Testis (tissue), 3 donors: ENCODE data around the gene CYP4F22. TPM values are rescaled to one million over a fixed set of nuclear protein-coding genes. Genes with fewer than 3 reads are reported as not detected.

ENCODE experiments used
- DNase-seq: peaks from one replicate; pipeline ENCODE4 v3.0.0-alpha.2; 2019
- H3K27ac ChIP-seq, 2 donors: fragments of 200-600 bp; sonication (generic); one replicate each; pipeline ENCODE4 v1.5.1; 2019
- H3K27me3 ChIP-seq: fragments of 200-600 bp; sonication (generic); one replicate; pipeline ENCODE4 v1.5.1; 2019
- H3K36me3 ChIP-seq: fragments of 200-600 bp; sonication (generic); one replicate; pipeline ENCODE4 v1.5.1; 2017; ENCODE audit warnings: low read depth; ENCODE audit errors: missing control alignments
- H3K4me1 ChIP-seq: fragments of 200-600 bp; sonication (generic); one replicate; pipeline ENCODE4 v1.5.1; 2019
- H3K4me3 ChIP-seq, 2 donors: fragments of 200-600 bp; sonication (generic); one replicate each; pipeline ENCODE4 v1.5.1; 2017 to 2019
- H3K9me3 ChIP-seq: fragments of 200-600 bp; sonication (generic); one replicate; pipeline ENCODE4 v1.5.1; 2017
- CTCF ChIP-seq, 3 experiments: fragments of 450-650 bp in 2 of 3; fragments of 200-600 bp in 1 of 3; sonication (generic) in 1 of 3; IDR thresholded peaks; one replicate each; pipeline ENCODE4 v1.5.1; 2016 to 2019; ENCODE audit warnings: antibody characterized with exemption in 3 of 3, mild to moderate bottlenecking in 2 of 3, moderate library complexity in 1 of 3
- POLR2A ChIP-seq: fragments of 450-650 bp; IDR thresholded peaks from one replicate; pipeline ENCODE4 v1.6.1; 2017; ENCODE audit warnings: antibody characterized with exemption, mild to moderate bottlenecking, moderate library complexity
- WGBS, 2 donors: methylation state at CpG; one replicate each; pipeline ENCODE4 v1.1.5; 2018; 5-methylcytosine and 5-hydroxymethylcytosine counted together
- intact Hi-C: fragments of 100-400 bp; cut with DNase I; formaldehyde crosslinking; loops from one replicate; pipeline ENCODE4 v1.15.1; 2023; ENCODE audit warnings: low total_unique reads
- polyA plus RNA-seq: library from polyadenylated mRNA; stranded (reverse); fragments of 350-450 nt; fragmentation: Illumina TruSeq; extraction: RNeasy Lipid Tissue Mini Kit (QIAGEN cat#74804); gene quantifications from one replicate; pipeline ENCODE4 v1.2.3, GENCODE V29; 2014; ENCODE audit warnings: low read depth, low replicate concordance; ENCODE audit not compliant: insufficient read depth
- total RNA-seq, 2 donors: library from RNA; depleted of rRNA; stranded (reverse); fragments of >200 nt; gene quantifications; one replicate each; pipeline ENCODE4 v1.2.3, GENCODE V29; 2016

CYP4F22 gene
- total and polyA plus RNA-seq, 3 donors from 2014 or later = 2.1 to 5.8 (median 2.5) TPM

GRCh38 chr19:15564534-15565168, 56.3 kb downstream of the CYP4F22 start:
- no peak for DNase-seq
- Histone ChIP-seq H3K9me3 (no peaks in the 10 kb centered on the region), H3K4me1 (peaks cover 8% of the 10 kb centered on the region), H3K27ac (no peak overlapping the region), H3K27me3 (no peaks in the 10 kb centered on the region), H3K36me3 (no peaks in the 10 kb centered on the region), H3K4me3 (no peak overlapping the region)
- 86 to 88% methylated on average over 7 of the region's 7 CpGs for WGBS, 2 donors
- intact Hi-C loops = no loop called here
- no peak for TF ChIP-seq CTCF (IDR thresholded peaks at IDR 0.05)
- no peak for TF ChIP-seq POLR2A

GRCh38 chr19:15570420-15570819, 62.1 kb downstream of the CYP4F22 start:
- H3K27ac ChIP-seq = no peak overlapping the region
- H3K4me3 ChIP-seq = no peak overlapping the region
- no peak for DNase-seq
- H3K9me3 ChIP-seq = no peaks in the 10 kb centered on the region
- TF ChIP-seq POLR2A (no peak), CTCF (IDR thresholded peaks at IDR 0.05) (no peak)
- no peaks in the 10 kb centered on the region for H3K27me3 ChIP-seq
- no peaks in the 10 kb centered on the region for H3K4me1 ChIP-seq
- intact Hi-C loops = no loop called here
- WGBS, 2 donors = 85% methylated on average over 3 of the region's 3 CpGs
- H3K36me3 ChIP-seq = no peaks in the 10 kb centered on the region

GRCh38 chr19:15575406-15575805, 67.1 kb downstream of the CYP4F22 start:
- no peak for TF ChIP-seq POLR2A
- TF ChIP-seq CTCF (IDR thresholded peaks at IDR 0.05) = no peak
- H3K4me3 ChIP-seq = no peak overlapping the region
- WGBS, 2 donors = 70 to 82% methylated on average over 5 to 6 of the region's 6 CpGs

GRCh38 chr19:15576526-15577156, 68.3 kb downstream of the CYP4F22 start:
- Histone ChIP-seq H3K4me1 (no peaks in the 10 kb centered on the region), H3K27ac (no peak overlapping the region), H3K36me3 (no peaks in the 10 kb centered on the region), H3K27me3 (no peaks in the 10 kb centered on the region), H3K4me3 (no peak overlapping the region), H3K9me3 (no peaks in the 10 kb centered on the region)
- 81 to 90% methylated on average over 8 to 12 of the region's 12 CpGs for WGBS, 2 donors
- DNase-seq = peak; percentile 8
- TF ChIP-seq CTCF (IDR thresholded peaks at IDR 0.05) (no peak), POLR2A (no peak)
- intact Hi-C loops = no loop called here

More at GRCh38 chr19:15575406-15575805, 67.1 kb downstream of the CYP4F22 start:
- DNase-seq = peak; percentile 2
- no peaks in the 10 kb centered on the region for H3K9me3 ChIP-seq
- H3K27me3 ChIP-seq = no peaks in the 10 kb centered on the region
- intact Hi-C loops = no loop called here
- H3K4me1 ChIP-seq = no peaks in the 10 kb centered on the region
- no peaks in the 10 kb centered on the region for H3K36me3 ChIP-seq
- no peak overlapping the region for H3K27ac ChIP-seq
